H1 (cell line): Measurements from ENCODE around the gene TMEM132A. TPM values are rescaled to one million over a fixed set of nuclear protein-coding genes. Genes with fewer than 3 reads are reported as not detected.

Experiments
- CTCF ChIA-PET: fragments of 300-600 bp; sonication (Branson Sonifier 250); formaldehyde crosslinking; loops from one replicate; lab custom pipeline; 2021; ENCODE audit not compliant: partially characterized antibody; lab: Charles Lee
- POLR2A ChIA-PET: fragments of 300-600 bp; sonication (Branson Sonifier 250); formaldehyde crosslinking; loops from one replicate; lab custom pipeline; 2021; ENCODE audit warnings: inconsistent platforms; ENCODE audit not compliant: partially characterized antibody; lab: Charles Lee
- DNase-seq, 2 experiments: peaks; one replicate each; pipeline versions ENCODE4 v3.0.0 to v3.0.0-alpha.2; 2010 to 2022; ENCODE audit warnings: low spot score in 2 of 2, low read depth in 1 of 2, mixed read lengths in 1 of 2
- FAIRE-seq: peaks from 2 replicates; lab custom pipeline; 2011; peaks lifted over from hg19 to GRCh38; lab: Jason Lieb, UNC
- H2AFZ ChIP-seq: 2 replicates; pipeline ENCODE4 v1.8.1; 2012; ENCODE audit warnings: low read length, inconsistent platforms
- H2AK5ac ChIP-seq: 2 replicates; pipeline ENCODE4 v1.6.1; 2013; ENCODE audit warnings: low read depth, low read length
- H2BK120ac ChIP-seq: replicated peaks from 2 replicates; pipeline ENCODE3; 2013; ENCODE audit warnings: low read depth, low read length, inconsistent platforms
- H2BK12ac ChIP-seq: 2 replicates; pipeline ENCODE4 v1.6.1; 2013; ENCODE audit warnings: low read depth, low read length
- H2BK15ac ChIP-seq: 2 replicates; pipeline ENCODE4 v1.6.1; 2013; ENCODE audit warnings: low read length
- H2BK20ac ChIP-seq: 2 replicates; pipeline ENCODE4 v1.6.1; 2013; ENCODE audit warnings: low read length
- H2BK5ac ChIP-seq: 2 replicates; pipeline ENCODE4 v1.6.1; 2013; ENCODE audit warnings: low read depth, low read length
- H3K14ac ChIP-seq: 2 replicates; pipeline ENCODE4 v1.6.1; 2013; ENCODE audit warnings: inconsistent platforms; ENCODE audit not compliant: insufficient read length
- H3K18ac ChIP-seq: 2 replicates; pipeline ENCODE4 v1.6.1; 2013; ENCODE audit warnings: low read length; ENCODE audit errors: extremely low read depth
- H3K23ac ChIP-seq: 2 replicates; pipeline ENCODE4 v1.6.1; 2013; ENCODE audit warnings: inconsistent platforms; ENCODE audit not compliant: insufficient read length
- H3K23me2 ChIP-seq: 2 replicates; pipeline ENCODE4 v1.6.1; 2013; ENCODE audit warnings: low read depth, low read length
- H3K27ac ChIP-seq: 2 replicates; pipeline ENCODE4 v1.6.1; 2011; ENCODE audit warnings: low read depth, low read length, inconsistent platforms
- H3K27me3 ChIP-seq, 4 experiments: replicated peaks in 1 of 4; 1 replicate in 1 of 4; 2 replicates in 3 of 4; pipeline versions ENCODE4 v1.6.1 to v1.8.1; 2011 to 2013; ENCODE audit warnings: low read length in 3 of 4, mild to moderate bottlenecking in 3 of 4, inconsistent platforms in 2 of 4, mixed read lengths in 2 of 4, moderate library complexity in 1 of 4; ENCODE audit not compliant: control insufficient read depth in 3 of 4, insufficient read depth in 3 of 4; ENCODE audit errors: extremely low read depth in 1 of 4
- H3K36me3 ChIP-seq, 4 experiments: 2 replicates each; pipeline versions ENCODE4 v1.6.1 to v1.8.1; 2011 to 2013; ENCODE audit warnings: mild to moderate bottlenecking in 4 of 4, low read length in 3 of 4, moderate library complexity in 2 of 4, control low read depth in 1 of 4, inconsistent platforms in 1 of 4; ENCODE audit not compliant: insufficient read depth in 4 of 4, control insufficient read depth in 2 of 4
- H3K4ac ChIP-seq: replicated peaks from 2 replicates; pipeline ENCODE3; 2013; ENCODE audit warnings: low read length, low read depth, mixed read lengths, inconsistent platforms; ENCODE audit not compliant: insufficient read length
- H3K4me1 ChIP-seq, 4 experiments: replicated peaks in 1 of 4; 1 replicate in 1 of 4; 2 replicates in 3 of 4; pipeline versions ENCODE4 v1.6.1 to v1.8.1; 2011 to 2013; ENCODE audit warnings: low read length in 3 of 4, inconsistent platforms in 2 of 4, mixed read lengths in 1 of 4; ENCODE audit not compliant: insufficient read depth in 4 of 4, control insufficient read depth in 3 of 4
- H3K4me2 ChIP-seq, 2 experiments: 2 replicates each; pipeline versions ENCODE4 v1.6.1 to v1.8.1; 2011 to 2013; ENCODE audit warnings: low read depth in 2 of 2, low read length in 2 of 2, control low read depth in 1 of 2, inconsistent platforms in 1 of 2, mild to moderate bottlenecking in 1 of 2; ENCODE audit not compliant: insufficient read depth in 1 of 2
- H3K4me3 ChIP-seq, 4 experiments: fragments of 200-600, 300-600 bp in 1 of 4; sonication (generic), shearing (Covaris generic), sonication (Bioruptor Twin) in 1 of 4; 2 replicates each; pipeline versions ENCODE4 v1.5.1 to v1.8.1; 2011 to 2016; ENCODE audit warnings: low read length in 4 of 4, low read depth in 3 of 4, control low read depth in 2 of 4, inconsistent platforms in 2 of 4, mild to moderate bottlenecking in 2 of 4, mixed read lengths in 1 of 4, moderate library complexity in 1 of 4; ENCODE audit not compliant: insufficient read depth in 2 of 4; ENCODE audit errors: extremely low read depth in 1 of 4
- H3K56ac ChIP-seq: replicated peaks from 2 replicates; pipeline ENCODE3; 2013; ENCODE audit warnings: low read depth, mild to moderate bottlenecking, mixed read lengths, low read length, inconsistent platforms; ENCODE audit not compliant: insufficient read length
- H3K79me1 ChIP-seq: 2 replicates; pipeline ENCODE4 v1.6.1; 2013; ENCODE audit warnings: low read depth, low read length, control low read depth
- H3K79me2 ChIP-seq, 2 experiments: 2 replicates each; pipeline versions ENCODE4 v1.6.1 to v1.8.1; 2012 to 2013; ENCODE audit warnings: low read length in 2 of 2, mild to moderate bottlenecking in 2 of 2, inconsistent platforms in 1 of 2; ENCODE audit not compliant: insufficient read depth in 2 of 2, control insufficient read depth in 1 of 2
- H3K9ac ChIP-seq, 4 experiments: replicated peaks in 1 of 4; 1 replicate in 1 of 4; 2 replicates in 3 of 4; pipeline versions ENCODE4 v1.6.1 to v1.8.1; 2011 to 2013; ENCODE audit warnings: low read depth in 3 of 4, low read length in 3 of 4, control low read depth in 2 of 4, mild to moderate bottlenecking in 2 of 4, moderate library complexity in 2 of 4, inconsistent platforms in 1 of 4; ENCODE audit errors: extremely low read depth in 1 of 4
- H3K9me3 ChIP-seq, 2 experiments: 2 replicates each; pipeline versions ENCODE4 v1.6.1 to v1.8.1; 2012 to 2013; ENCODE audit warnings: mild to moderate bottlenecking in 2 of 2, moderate library complexity in 2 of 2, control low read depth in 1 of 2, inconsistent platforms in 1 of 2, low read depth in 1 of 2, low read length in 1 of 2, mixed read lengths in 1 of 2; ENCODE audit not compliant: insufficient read depth in 2 of 2
- H4K20me1 ChIP-seq, 2 experiments: replicated peaks in 1 of 2; 2 replicates each; pipeline versions ENCODE3 to v1.8.1; 2011 to 2013; ENCODE audit warnings: inconsistent platforms in 2 of 2, low read length in 2 of 2, mild to moderate bottlenecking in 1 of 2; ENCODE audit not compliant: insufficient read depth in 2 of 2, control insufficient read depth in 1 of 2
- H4K5ac ChIP-seq: 2 replicates; pipeline ENCODE4 v1.6.1; 2013; ENCODE audit warnings: low read length, low read depth, mixed read lengths, inconsistent platforms; ENCODE audit not compliant: insufficient read length
- H4K8ac ChIP-seq: 2 replicates; pipeline ENCODE4 v1.8.0; 2013; ENCODE audit warnings: mild to moderate bottlenecking, moderate library complexity, low read length, inconsistent platforms; ENCODE audit not compliant: insufficient read depth; ENCODE audit errors: extremely low read depth
- H4K91ac ChIP-seq: replicated peaks from 2 replicates; pipeline ENCODE3; 2013; ENCODE audit warnings: low read length, mixed read lengths, inconsistent platforms; ENCODE audit not compliant: insufficient read length
- KDM1A ChIP-seq: fragments of 200-600, 300-600 bp; sonication (generic); IDR thresholded peaks from 2 replicates; pipeline ENCODE4 v1.7.1; 2016; ENCODE audit warnings: mild to moderate bottlenecking, low read length, borderline replicate concordance
- WGBS, 2 experiments: shearing (Covaris generic) in 1 of 2; methylation state at CpG; one replicate each; pipeline versions ENCODE4 v1.1.6 to v1.1.7; 2013 to 2015; ENCODE audit warnings: low lambda C conversion rate in 2 of 2, mixed read lengths in 2 of 2, inconsistent platforms in 1 of 2, low coverage in 1 of 2, missing lambda C conversion rate in 1 of 2; ENCODE audit not compliant: insufficient replicate concordance in 2 of 2, insufficient coverage in 1 of 2, insufficient read length in 1 of 2; ENCODE audit errors: extremely low coverage in 1 of 2, missing lambda C conversion rate in 1 of 2; 5-methylcytosine and 5-hydroxymethylcytosine counted together
- polyA plus RNA-seq, 7 experiments: library from polyadenylated mRNA; depleted of rRNA in 3 of 7; stranded (reverse) in 5 of 7; unstranded in 2 of 7; fragments of >200 nt in 5 of 7; fragments of 200-250 nt in 2 of 7; gene quantifications; 1 replicate in 5 of 7; 2 replicates in 1 of 7; 4 replicates in 1 of 7; pipeline versions ENCODE4 v1.2.1 to v1.2.3, GENCODE V29; 2011 to 2013; ENCODE audit warnings: missing spikeins in 2 of 7, mixed read lengths in 2 of 7
- total RNA-seq: library from RNA; stranded (reverse); fragmentation: NEBNext Ultra II Directional; extraction: Animal tissue kit (Norgen Biotek cat#: 25700); gene quantifications from 2 replicates; pipeline ENCODE4 v1.2.1, GENCODE V29; 2021

TMEM132A gene
- total and polyA plus RNA-seq, 2 of the 8 experiments (the other 6 are each of a cell fraction or from before 2014, with no cell fraction given) = 46.6 to 97.9 TPM

DNA sequence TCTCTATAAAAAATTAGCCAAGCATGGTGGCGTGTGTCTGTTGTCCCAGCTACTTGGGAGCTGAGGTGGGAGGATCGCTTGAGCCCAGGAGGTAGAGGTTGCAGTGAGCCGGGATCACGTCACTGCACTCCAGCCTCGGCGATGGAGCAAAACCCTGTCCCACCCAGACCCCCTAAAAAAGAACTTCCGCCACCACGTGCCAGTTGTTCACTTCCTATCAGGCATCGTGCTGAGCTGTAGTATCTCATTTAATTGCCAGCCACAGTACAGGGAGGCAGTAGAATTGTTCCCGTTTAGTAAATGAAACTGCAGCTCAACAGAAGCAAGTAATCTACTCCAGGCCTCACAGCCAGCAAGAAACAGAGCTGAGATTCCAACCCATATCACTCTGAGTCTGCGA, 3.0 kb upstream of the TMEM132A start:
- no peak overlapping the region for H3K56ac ChIP-seq
- no peak for DNase-seq
- CTCF ChIA-PET = interaction anchor here (0.7 to 1.4 kb wide), 10 partner anchors 8 to 219 kb away, joined by 3 to 4 read pairs (median 3); no protein-coding TSS in a partner anchor

More for the DNA sequence above, 3.0 kb upstream of the TMEM132A start:
- H3K4me1 ChIP-seq = peaks cover 10 to 17% (median 12%) of the 10 kb centered on the region in 4 experiments
- H3K4ac ChIP-seq = no peak overlapping the region
- POLR2A ChIA-PET = interaction anchor here (0.9 to 1.1 kb wide), 2 partner anchors 9 to 13 kb away, joined by 3 to 4 read pairs; no protein-coding TSS in a partner anchor
- 95% methylated on average over 11 of the region's 11 CpGs; no CpG with 5 or more reads in 1 of the 2 experiments for WGBS, 2 experiments
- H3K23me2 ChIP-seq = peaks cover 11% of the 10 kb centered on the region; the same call in 1 of the 2 replicates
- no peak overlapping the region for H4K8ac ChIP-seq
- H2BK12ac ChIP-seq = no peak overlapping the region
- no peak overlapping the region for H4K91ac ChIP-seq
- H4K20me1 ChIP-seq = peaks cover 6 to 16% of the 10 kb centered on the region in 2 experiments
- no peak overlapping the region for H3K9ac ChIP-seq
- H3K9me3 ChIP-seq = no peaks in the 10 kb centered on the region
- H2AK5ac ChIP-seq = no peak overlapping the region
- no peak overlapping the region for H3K23ac ChIP-seq
- H3K27ac ChIP-seq = no peak overlapping the region
- FAIRE-seq = no peak
- peaks cover 3 to 14% (median 9%) of the 10 kb centered on the region in 4 experiments; a peak in 5 of 8 replicates for H3K36me3 ChIP-seq
- no peak overlapping the region for H3K4me3 ChIP-seq
- no peak overlapping the region for H3K14ac ChIP-seq
- no peak overlapping the region for H3K18ac ChIP-seq
- H2AFZ ChIP-seq = no peak overlapping the region
- H3K79me1 ChIP-seq = peaks cover 5% of the 10 kb centered on the region; the same call in 1 of the 2 replicates
- no peak overlapping the region for H4K5ac ChIP-seq
- H2BK5ac ChIP-seq = no peak overlapping the region
- H2BK20ac ChIP-seq = no peak overlapping the region
- H2BK15ac ChIP-seq = no peak overlapping the region
- no peak for TF ChIP-seq KDM1A
- TF ChIP-seq, all 59 proteins: peak for 0
- no peak overlapping the region for H3K4me2 ChIP-seq
- H3K27me3 ChIP-seq = peaks cover 0 to 3% (median 0%) of the 10 kb centered on the region in 4 experiments; a peak in 1 of 7 replicates
- no peak overlapping the region for H2BK120ac ChIP-seq
- H3K79me2 ChIP-seq = peaks cover 5 to 24% of the 10 kb centered on the region in 2 experiments
